ENCODE data around the gene NACC1. TPM values are rescaled to one million over a fixed set of nuclear protein-coding genes. Genes with fewer than 3 reads are reported as not detected.

The NACC1 gene
- total RNA-seq, 2 experiments from 2014 or later: 74.5 to 82.2 TPM

DNA sequence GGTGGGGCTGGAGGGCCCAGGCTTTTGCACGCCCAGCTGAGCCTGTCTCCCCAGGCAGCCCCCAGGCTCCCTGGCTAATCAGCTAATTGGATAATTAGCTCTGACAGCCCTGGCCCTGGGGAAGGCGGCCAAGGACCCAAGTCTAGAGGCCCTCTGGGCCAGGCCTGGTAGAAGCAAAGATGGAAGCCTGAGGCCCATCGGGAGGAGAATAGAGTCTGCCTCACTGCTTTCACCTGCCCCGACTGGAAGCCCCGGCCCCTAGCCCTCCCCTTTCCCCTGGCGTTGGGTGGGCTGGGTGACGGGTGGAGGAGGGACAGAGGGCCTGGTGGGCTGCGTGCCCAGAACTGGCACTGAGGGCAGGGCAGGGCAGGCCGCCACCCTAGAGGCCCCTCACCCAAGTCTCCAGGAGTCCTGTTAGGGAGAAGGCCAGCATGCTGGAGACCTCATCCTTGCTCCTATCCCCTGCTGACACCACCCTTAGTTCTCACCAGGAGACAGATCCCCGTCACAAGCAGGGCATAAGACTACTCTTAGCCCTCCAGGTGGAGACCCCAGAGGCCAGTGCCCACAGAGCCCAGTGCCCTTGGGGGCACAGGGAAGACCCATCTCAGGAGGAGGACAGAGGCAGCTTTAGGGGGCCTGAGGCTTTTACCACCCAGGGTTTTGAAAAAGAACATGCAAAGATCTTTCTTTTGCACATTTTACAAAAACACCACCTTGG is 27.4 kb upstream of the NACC1 start:
- POLR2A ChIA-PET: no interaction called here
- Mint-ChIP-seq H3K27ac (no peak overlapping the region), H3K4me1 (peaks cover 10% of the 10 kb centered on the region), H3K36me3 (ENCODE audit: low read depth) (no peaks in the 10 kb centered on the region), H3K9me3 (no peaks in the 10 kb centered on the region), H3K27me3 (peaks cover 14% of the 10 kb centered on the region), H3K4me3 (no peak overlapping the region)
- no peak for DNase-seq
- CTCF ChIA-PET: interaction anchor here (0.8 to 1.9 kb wide), 2 partner anchors 111 to 113 kb away, joined by 3 to 9 read pairs; no protein-coding TSS in a partner anchor

DNA sequence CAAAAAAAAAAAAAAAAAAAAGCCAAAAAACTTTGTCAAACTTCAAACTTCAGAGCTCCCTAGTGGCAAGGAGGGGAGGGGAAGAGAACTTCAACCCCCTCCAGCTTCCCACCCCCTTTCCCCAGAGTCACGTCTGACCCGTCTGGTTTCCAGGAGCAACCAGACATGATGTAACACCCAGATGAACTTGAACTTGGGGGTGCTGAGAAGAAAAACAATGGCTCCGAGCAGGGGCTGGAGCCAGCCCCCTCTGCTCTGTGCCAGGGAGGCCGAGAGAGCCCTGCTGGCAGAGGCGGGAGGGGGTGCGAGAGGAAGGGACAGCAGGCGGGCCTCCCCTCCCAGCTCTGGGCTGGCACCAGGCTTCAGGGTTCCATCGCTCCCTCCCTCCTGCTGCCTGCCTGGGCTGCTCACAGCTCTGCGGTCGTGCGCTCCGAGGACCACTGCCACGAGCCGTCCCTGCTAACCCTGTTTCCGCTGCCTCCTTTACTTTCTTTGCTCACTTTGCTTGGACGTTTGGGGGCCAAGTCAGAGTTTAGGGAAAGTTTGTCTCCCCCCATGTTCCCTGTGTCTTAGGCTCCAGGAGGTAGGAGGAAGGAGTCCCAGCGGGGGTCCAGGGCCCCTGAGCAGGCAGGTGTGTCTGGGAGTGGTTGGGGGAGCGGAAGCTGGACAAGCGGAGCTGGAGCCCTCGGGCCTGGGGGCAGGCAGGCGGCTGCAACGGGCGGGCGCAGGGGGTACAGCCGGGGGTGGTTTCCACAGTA is 26.5 kb upstream of the NACC1 start:
- no peaks in the 10 kb centered on the region for H3K36me3 Mint-ChIP-seq (ENCODE audit: low read depth)
- H3K4me1 Mint-ChIP-seq: peaks cover 16% of the 10 kb centered on the region
- CTCF ChIA-PET: interaction anchor here (0.8 to 1.1 kb wide), 3 partner anchors 13 to 112 kb away, joined by 3 to 8 read pairs (median 3); no protein-coding TSS in a partner anchor
- H3K9me3 Mint-ChIP-seq: no peaks in the 10 kb centered on the region
- no peak overlapping the region for H3K27ac Mint-ChIP-seq
- DNase-seq: no peak
- H3K27me3 Mint-ChIP-seq: peaks cover 17% of the 10 kb centered on the region
- H3K4me3 Mint-ChIP-seq: no peak overlapping the region
- POLR2A ChIA-PET: no interaction called here

DNA sequence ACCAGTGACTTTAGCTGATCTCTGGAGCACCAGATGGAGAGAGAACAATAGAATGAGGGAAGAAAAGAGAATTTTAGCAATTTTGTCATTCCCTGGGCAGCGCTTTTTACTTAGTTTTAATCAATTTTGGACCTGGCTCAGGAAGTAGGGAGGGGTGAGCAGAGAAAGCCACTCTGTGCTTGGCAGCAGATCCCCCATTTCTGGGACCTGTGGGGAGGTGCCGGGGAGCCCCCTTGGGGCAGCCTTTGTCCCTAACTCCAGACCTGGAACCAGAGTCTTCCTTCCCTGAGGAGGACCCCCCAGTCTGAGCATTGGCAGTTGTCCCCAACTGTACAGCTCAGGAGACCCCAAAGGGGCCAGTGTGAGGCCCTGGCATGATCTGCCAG is 25.9 kb upstream of the NACC1 start:
- no peaks in the 10 kb centered on the region for H3K36me3 Mint-ChIP-seq (ENCODE audit: low read depth)
- peaks cover 20% of the 10 kb centered on the region for H3K4me1 Mint-ChIP-seq
- DNase-seq: no peak
- no peaks in the 10 kb centered on the region for H3K9me3 Mint-ChIP-seq
- peaks cover 21% of the 10 kb centered on the region for H3K27me3 Mint-ChIP-seq
- no peak overlapping the region for H3K27ac Mint-ChIP-seq
- ChIA-PET POLR2A (no interaction called here), CTCF (interaction anchor here (1.0 to 1.1 kb wide), 2 partner anchors 12 to 31 kb away, joined by 3 to 8 read pairs; no protein-coding TSS in a partner anchor)
- no peak overlapping the region for H3K4me3 Mint-ChIP-seq

DNA sequence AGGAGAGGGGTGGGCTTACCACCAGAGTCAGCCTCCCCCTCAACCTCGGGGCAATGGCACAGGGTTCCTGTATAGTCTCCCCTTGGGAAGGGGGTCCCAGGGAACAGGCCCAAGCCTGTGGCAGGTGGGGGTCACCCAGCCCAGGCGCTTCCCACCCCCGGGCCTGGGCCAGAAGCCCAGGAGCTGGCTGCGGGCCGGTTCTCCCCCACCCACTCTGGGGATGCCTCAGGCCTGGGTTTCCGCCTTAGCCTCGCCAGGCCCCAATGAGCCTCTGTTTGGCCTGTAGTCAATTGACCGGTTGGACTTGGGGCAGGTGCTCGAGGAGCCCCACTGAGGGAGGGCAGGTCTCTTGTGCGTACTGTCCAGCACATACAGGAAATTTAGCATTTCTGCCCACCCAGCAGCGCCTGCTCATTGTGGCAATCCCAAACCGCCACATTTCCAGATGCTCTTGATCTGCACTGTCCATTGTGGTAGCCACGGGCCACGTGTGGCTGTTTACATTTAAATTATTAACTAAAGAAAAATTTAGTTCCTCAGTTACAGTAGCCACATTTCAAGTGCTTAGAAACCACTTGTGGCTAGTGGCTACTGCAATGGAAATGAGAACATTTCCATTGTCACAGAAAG is 25.3 kb upstream of the NACC1 start:
- Mint-ChIP-seq H3K36me3 (ENCODE audit: low read depth) (no peaks in the 10 kb centered on the region), H3K9me3 (no peaks in the 10 kb centered on the region), H3K27me3 (peaks cover 25% of the 10 kb centered on the region), H3K27ac (no peak overlapping the region), H3K4me3 (no peak overlapping the region), H3K4me1 (peaks cover 22% of the 10 kb centered on the region)
- ChIA-PET CTCF (interaction anchor here (0.9 to 4.4 kb wide), 6 partner anchors 24 to 128 kb away, joined by 3 to 67 read pairs (median 15); no protein-coding TSS in a partner anchor), POLR2A (interaction anchor here (1.0 kb wide), 1 partner anchor 125 kb away, joined by 3 read pairs; no protein-coding TSS in a partner anchor)
- no peak for DNase-seq

DNA sequence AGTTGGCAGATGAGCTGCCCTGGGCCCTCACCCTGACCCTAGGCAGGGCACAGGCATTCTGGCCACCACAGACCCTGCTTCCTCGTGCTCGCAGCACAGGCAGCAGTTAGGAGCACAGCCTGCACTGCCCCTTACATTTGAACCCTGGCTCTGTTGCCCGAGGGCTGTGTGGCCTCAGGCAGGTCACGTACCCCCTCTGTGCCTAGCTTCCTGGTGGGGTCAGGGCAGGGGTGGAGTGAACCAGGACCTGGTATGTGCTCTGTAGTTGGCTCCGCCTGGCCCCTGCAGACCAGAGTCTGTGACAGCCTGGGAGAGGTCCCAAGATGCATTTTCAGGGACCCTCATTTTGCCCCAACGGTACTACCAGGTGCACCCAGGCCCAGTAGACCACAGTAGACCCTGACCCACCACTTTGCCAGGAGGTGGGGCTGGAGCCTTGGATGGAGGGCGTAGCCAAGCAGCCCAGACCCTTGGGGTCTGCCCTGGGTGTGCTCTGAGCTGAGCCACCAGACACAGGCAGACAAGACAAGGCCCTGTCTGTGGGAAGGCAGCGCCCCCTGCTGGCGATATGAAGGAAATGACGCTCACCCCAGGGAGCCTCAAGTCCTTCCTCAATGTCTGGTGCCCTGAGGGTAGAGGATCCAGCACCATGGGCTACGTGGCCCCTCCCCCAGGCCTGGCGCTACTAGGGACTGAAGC is 24.5 kb upstream of the NACC1 start:
- ChIA-PET POLR2A (interaction anchor here (0.9 to 1.3 kb wide), 6 partner anchors 11 to 126 kb away, joined by 3 to 6 read pairs (median 4); partner anchors contain the start of gene NACC1), CTCF (interaction anchor here (0.6 to 4.4 kb wide), 18 partner anchors 8 to 230 kb away, joined by 3 to 67 read pairs (median 5); no protein-coding TSS in a partner anchor)
- DNase-seq: peak; percentile 85
- peaks cover 31% of the 10 kb centered on the region for H3K27me3 Mint-ChIP-seq
- no peak overlapping the region for H3K27ac Mint-ChIP-seq
- peaks cover 30% of the 10 kb centered on the region for H3K4me1 Mint-ChIP-seq
- H3K36me3 Mint-ChIP-seq (ENCODE audit: low read depth): no peaks in the 10 kb centered on the region
- H3K9me3 Mint-ChIP-seq: no peaks in the 10 kb centered on the region
- no peak overlapping the region for H3K4me3 Mint-ChIP-seq

DNA sequence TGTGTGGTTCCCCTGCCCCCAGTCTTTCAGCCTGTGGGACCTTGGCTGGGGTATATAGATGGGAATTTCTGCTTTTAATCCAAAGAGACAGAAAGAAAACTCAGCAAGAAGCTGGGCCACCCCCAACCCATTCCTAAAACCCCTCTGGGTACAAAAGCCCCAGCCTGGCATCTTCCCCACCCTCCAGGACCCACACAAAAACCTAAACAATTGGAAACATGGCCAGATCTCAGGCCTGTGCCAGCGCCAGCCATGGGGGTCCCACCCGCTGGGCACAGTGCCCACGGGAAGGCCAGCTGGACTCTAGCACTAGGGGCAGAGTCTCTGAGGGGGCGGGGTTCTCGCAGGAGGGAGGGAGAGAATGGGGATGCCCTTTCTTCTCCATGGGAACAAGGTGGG is 24.0 kb upstream of the NACC1 start:
- POLR2A ChIA-PET: interaction anchor here (0.6 to 1.3 kb wide), 6 partner anchors 12 to 118 kb away, joined by 3 to 6 read pairs (median 4); partner anchors contain the start of gene NACC1
- peaks cover 2% of the 10 kb centered on the region for H3K36me3 Mint-ChIP-seq (ENCODE audit: low read depth)
- CTCF ChIA-PET: interaction anchor here (0.6 to 4.4 kb wide), 17 partner anchors 9 to 231 kb away, joined by 3 to 67 read pairs (median 5); no protein-coding TSS in a partner anchor

DNA sequence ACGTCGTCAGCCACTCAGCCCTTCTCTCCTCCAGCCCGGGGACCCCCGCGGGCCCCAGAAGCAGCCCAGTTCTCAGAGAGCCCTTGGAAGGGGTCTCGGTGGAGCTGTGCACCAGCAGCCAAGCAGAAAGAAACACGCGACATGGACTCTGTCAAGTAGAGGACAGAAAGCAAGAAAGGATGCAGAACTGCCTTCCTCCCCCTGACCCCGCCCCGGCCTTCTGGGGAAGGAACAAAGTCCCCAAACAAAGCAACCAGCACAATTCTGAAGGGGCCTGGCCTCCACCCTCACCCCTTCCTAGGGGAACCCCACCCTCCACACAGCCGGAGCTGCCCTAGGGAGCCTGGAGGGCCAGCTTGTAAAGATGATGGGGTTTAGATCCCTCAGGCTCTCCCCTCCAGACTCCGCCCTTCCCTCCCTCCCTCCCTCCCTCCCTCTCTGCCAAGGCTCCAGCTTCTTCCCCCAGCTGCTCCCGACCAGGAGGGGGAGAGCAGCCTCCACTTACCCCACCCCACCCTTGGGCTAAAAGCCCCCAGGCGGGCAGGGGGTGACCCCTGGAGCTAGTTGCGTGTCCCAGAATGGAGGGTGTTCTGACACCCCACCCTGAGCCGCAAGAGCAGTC is 23.2 kb upstream of the NACC1 start:
- ChIA-PET CTCF (interaction anchor here (1.2 to 4.4 kb wide), 10 partner anchors 10 to 130 kb away, joined by 3 to 67 read pairs (median 7); no protein-coding TSS in a partner anchor), POLR2A (interaction anchor here (0.9 to 2.3 kb wide), 4 partner anchors 34 to 118 kb away, joined by 3 to 8 read pairs (median 4); no protein-coding TSS in a partner anchor)
- H3K4me1 Mint-ChIP-seq: peaks cover 39% of the 10 kb centered on the region
- no peaks in the 10 kb centered on the region for H3K9me3 Mint-ChIP-seq
- peak; percentile 24 for DNase-seq
- no peak overlapping the region for H3K27ac Mint-ChIP-seq
- H3K4me3 Mint-ChIP-seq: no peak overlapping the region
- peaks cover 34% of the 10 kb centered on the region for H3K27me3 Mint-ChIP-seq
- H3K36me3 Mint-ChIP-seq (ENCODE audit: low read depth): peaks cover 4% of the 10 kb centered on the region

More for the DNA sequence above, 24.0 kb upstream of the NACC1 start:
- H3K27ac Mint-ChIP-seq: no peak overlapping the region
- no peak for DNase-seq
- peaks cover 34% of the 10 kb centered on the region for H3K4me1 Mint-ChIP-seq
- peaks cover 33% of the 10 kb centered on the region for H3K27me3 Mint-ChIP-seq
- no peaks in the 10 kb centered on the region for H3K9me3 Mint-ChIP-seq
- no peak overlapping the region for H3K4me3 Mint-ChIP-seq

DNA sequence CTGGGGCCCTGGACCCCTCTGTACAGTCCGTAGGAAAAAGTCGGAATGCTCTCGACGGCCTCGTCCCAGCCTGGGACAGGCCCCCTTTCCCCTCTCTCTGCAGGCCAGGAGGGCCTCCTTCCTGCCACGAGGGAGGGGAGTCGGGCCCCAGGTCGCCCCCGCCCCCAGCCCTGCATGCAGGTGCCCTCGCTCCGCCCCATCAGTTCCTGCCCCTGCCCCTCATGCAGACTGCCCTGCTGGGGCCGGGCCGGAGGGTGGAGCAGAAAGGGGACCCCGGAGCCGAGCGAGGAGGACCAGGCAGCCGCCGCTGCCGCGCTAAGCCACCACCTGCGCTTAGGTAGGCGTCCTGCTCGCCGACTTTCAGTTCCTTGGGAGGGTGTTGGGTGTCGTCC is 22.7 kb upstream of the NACC1 start:
- H3K27me3 Mint-ChIP-seq: peaks cover 34% of the 10 kb centered on the region
- ChIA-PET POLR2A (interaction anchor here (1.1 to 2.3 kb wide), 3 partner anchors 34 to 130 kb away, joined by 3 to 8 read pairs (median 4); no protein-coding TSS in a partner anchor), CTCF (interaction anchor here (1.3 to 4.4 kb wide), 8 partner anchors 9 to 130 kb away, joined by 3 to 67 read pairs (median 8); no protein-coding TSS in a partner anchor)
- peaks cover 4% of the 10 kb centered on the region for H3K9me3 Mint-ChIP-seq
- H3K4me1 Mint-ChIP-seq: peaks cover 44% of the 10 kb centered on the region
- no peak for DNase-seq
- H3K27ac Mint-ChIP-seq: no peak overlapping the region
- H3K36me3 Mint-ChIP-seq (ENCODE audit: low read depth): peaks cover 8% of the 10 kb centered on the region
- H3K4me3 Mint-ChIP-seq: no peak overlapping the region

DNA sequence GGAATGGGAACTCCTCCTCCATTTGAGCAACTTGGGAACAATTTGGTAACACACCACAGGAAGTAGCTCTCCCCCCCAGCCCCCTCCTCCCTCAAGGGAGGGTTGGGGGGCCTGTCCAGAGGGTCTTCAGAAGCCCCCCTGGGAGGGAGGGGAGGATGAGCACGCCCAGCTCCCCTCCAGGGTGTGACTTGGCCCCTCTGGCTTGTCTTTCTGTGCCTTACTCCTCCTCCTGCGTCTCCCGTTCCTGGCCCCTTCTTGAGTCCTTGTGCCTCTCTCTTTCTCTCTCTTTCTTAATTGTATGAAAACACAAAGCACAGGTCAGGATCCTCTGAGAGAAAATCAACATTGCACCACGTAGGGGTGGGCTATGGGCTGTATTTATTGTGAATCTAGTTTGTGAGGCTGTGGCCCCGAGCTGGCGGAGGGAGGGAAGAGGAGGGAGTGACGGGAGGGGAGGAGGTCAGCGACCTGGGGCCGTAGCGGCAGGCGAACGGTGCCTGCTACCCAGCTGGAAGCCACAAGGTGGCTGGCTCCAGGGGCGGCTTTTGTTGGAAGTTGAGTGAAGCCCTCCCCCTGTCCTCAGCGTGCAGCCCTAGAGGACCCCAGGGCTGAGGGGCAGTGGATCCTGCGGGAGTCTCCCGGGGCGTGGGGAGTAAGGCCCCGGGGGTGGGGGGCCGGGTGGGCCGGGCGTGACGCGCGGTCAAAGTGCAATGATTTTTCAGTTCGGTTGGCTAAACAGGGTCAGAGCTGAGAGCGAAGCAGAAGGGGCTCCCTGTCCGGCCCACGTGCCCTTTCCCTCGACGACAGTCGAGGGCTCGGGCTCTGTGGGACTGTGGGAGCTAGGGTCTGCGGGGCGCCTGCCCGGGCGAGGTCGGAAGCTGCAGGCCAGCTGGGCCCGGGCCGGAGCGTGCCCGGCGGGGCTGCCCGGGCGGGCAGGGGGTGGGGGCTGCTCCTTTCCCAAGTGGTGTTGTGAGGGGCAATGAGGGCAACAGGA is 21.8 kb upstream of the NACC1 start:
- H3K4me3 Mint-ChIP-seq: no peak overlapping the region
- peaks cover 47% of the 10 kb centered on the region for H3K4me1 Mint-ChIP-seq
- peaks cover 34% of the 10 kb centered on the region for H3K27me3 Mint-ChIP-seq
- H3K27ac Mint-ChIP-seq: no peak overlapping the region
- H3K9me3 Mint-ChIP-seq: peaks cover 4% of the 10 kb centered on the region
- peaks cover 8% of the 10 kb centered on the region for H3K36me3 Mint-ChIP-seq (ENCODE audit: low read depth)
- CTCF ChIA-PET: interaction anchor here (0.6 to 4.4 kb wide), 7 partner anchors 9 to 211 kb away, joined by 3 to 67 read pairs (median 3); no protein-coding TSS in a partner anchor
- POLR2A ChIA-PET: interaction anchor here (1.1 to 2.3 kb wide), 2 partner anchors 57 to 130 kb away, joined by 3 to 8 read pairs; no protein-coding TSS in a partner anchor
- peak; percentile 22 for DNase-seq

DNA sequence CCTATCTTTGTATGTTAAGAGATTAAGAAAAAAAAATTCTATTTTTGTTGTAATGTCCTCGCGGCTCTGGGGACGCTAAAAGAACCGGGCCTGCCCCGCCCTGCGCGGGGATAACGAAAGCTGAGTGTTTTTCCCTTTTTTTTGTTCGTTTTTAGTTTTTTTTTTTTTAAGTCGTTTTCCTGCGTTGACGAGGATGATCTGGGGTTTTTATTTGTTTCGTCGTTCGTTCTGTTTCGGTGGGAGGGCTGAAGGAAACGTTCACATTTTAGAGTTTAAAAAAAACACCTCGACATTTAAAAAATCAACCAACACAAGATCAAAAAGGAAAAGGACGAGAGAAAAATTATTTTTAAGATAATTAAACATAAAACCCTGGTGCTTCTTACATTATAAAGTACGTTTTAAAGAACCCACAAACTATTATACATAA is 21.0 kb upstream of the NACC1 start:
- no peak for DNase-seq

More for the DNA sequence above, 21.0 kb upstream of the NACC1 start:
- ChIA-PET CTCF (interaction anchor here (0.9 to 4.4 kb wide), 3 partner anchors 36 to 212 kb away, joined by 3 to 67 read pairs (median 3); no protein-coding TSS in a partner anchor), POLR2A (interaction anchor here (2.3 kb wide), 1 partner anchor 56 kb away, joined by 8 read pairs; no protein-coding TSS in a partner anchor)
- Mint-ChIP-seq H3K9me3 (peaks cover 4% of the 10 kb centered on the region), H3K27ac (peak overlapping the region; percentile 12), H3K4me3 (peak overlapping the region; percentile 45), H3K4me1 (peaks cover 54% of the 10 kb centered on the region), H3K27me3 (peaks cover 34% of the 10 kb centered on the region), H3K36me3 (ENCODE audit: low read depth) (peaks cover 8% of the 10 kb centered on the region)

All from activated CD4-positive, alpha-beta memory T cell treated with anti-CD3 and anti-CD28 coated beads, Interleukin-2, amount 10 ng/mL, durations not matched to agents 7 days and 5 days (primary cell).